Vagina (tissue), 2 donors: ENCODE data around the gene NRXN2.

ENCODE experiments used
- POLR2A ChIP-seq, 2 donors: fragments of 450-650 bp; IDR thresholded peaks; one replicate each; pipeline ENCODE4 v1.6.1; 2017; ENCODE audit warnings: antibody characterized with exemption in 2 of 2, mild to moderate bottlenecking in 2 of 2, moderate library complexity in 2 of 2
- TF ChIP-seq, protein P1 (sequence below), 3 experiments: fragments of 450-650 bp in 2 of 3; fragments of 200-600 bp in 1 of 3; sonication (generic) in 1 of 3; IDR thresholded peaks; one replicate each; pipeline ENCODE4 v1.5.1; 2017 to 2019; ENCODE audit warnings: antibody characterized with exemption in 3 of 3, mild to moderate bottlenecking in 2 of 3, moderate library complexity in 2 of 3

DNA sequence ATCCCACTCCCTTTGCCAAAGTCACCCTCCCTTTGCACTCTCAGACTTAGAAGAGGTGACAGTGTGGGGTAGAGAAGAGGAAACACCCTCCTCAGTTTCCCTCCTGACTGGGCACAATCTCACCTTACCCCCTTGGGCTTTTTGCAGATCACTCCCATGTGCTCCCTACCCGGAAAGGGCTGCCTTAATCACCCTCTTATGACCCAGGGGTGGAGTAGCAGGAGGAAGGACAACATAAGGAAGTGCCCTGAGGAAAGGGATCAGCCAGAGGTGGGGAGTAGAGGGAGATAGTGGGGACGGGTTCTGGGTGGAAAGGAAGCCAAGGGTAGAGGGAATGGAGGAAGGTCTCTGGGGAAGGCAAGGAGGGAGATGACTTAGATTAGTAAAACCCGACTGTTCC is 52.0 kb downstream of the NRXN2 start:
- TF ChIP-seq, protein P1, sequence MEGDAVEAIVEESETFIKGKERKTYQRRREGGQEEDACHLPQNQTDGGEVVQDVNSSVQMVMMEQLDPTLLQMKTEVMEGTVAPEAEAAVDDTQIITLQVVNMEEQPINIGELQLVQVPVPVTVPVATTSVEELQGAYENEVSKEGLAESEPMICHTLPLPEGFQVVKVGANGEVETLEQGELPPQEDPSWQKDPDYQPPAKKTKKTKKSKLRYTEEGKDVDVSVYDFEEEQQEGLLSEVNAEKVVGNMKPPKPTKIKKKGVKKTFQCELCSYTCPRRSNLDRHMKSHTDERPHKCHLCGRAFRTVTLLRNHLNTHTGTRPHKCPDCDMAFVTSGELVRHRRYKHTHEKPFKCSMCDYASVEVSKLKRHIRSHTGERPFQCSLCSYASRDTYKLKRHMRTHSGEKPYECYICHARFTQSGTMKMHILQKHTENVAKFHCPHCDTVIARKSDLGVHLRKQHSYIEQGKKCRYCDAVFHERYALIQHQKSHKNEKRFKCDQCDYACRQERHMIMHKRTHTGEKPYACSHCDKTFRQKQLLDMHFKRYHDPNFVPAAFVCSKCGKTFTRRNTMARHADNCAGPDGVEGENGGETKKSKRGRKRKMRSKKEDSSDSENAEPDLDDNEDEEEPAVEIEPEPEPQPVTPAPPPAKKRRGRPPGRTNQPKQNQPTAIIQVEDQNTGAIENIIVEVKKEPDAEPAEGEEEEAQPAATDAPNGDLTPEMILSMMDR (IDR thresholded peaks at IDR 0.05), result no peak
- no peak for TF ChIP-seq POLR2A (IDR thresholded peaks at IDR 0.05)
